ENCODE measurements around the gene SLC35F6.

GRCh38 chr2:26735097-26735496, 29.0 kb upstream of the SLC35F6 start:
- TF ChIP-seq CTCF (IDR thresholded peaks at IDR 0.05) (no peak), POLR2AphosphoS5 (IDR thresholded peaks at IDR 0.05) (no peak), POLR2A (IDR thresholded peaks at IDR 0.05) (no peak)

Measured in breast epithelium (tissue), 3 donors.